HuH-7 (cell line): Measurements from ENCODE around the gene PPIL1.
"Not testable (repeated sequence)": the region's sequence is repeated elsewhere in the genome, so short reads cannot be mapped to it uniquely, and the experiment has no call there.

ENCODE experiments used
- DNase-seq: peaks from one replicate; pipeline ENCODE4 v3.0.0; 2011; ENCODE audit warnings: low spot score

PPIL1 gene

DNA sequence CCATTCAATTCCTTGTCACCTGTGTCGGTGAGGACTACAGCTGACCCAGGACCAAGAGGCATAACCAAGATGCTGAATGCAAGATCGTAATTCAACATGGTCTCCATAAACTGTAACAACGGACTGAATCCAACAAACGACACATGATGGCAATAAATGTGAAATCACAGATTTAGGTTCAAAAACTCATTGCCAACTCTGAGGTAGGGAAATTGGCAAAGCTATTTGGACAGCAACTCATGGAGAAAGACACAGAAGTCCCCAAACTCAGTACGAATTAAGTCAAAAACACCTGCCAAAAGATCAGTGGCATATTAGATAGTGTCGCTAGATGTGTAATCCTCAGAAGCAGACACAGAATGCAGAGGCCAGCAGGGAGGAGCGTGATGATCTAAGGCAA lies 60.4 kb downstream of the PPIL1 start:
- DNase-seq, result no peak

- no peak for DNase-seq
Measured at GRCh38 chr6:36813526-36813925, 61.1 kb downstream of the PPIL1 start.

GRCh38 chr6:36813047-36813446 lies 61.6 kb downstream of the PPIL1 start:
- DNase-seq, result not testable (repeated sequence)

GRCh38 chr6:36809941-36810803 lies 64.4 kb downstream of the PPIL1 start:
- DNase-seq, result peak; percentile 22

DNA sequence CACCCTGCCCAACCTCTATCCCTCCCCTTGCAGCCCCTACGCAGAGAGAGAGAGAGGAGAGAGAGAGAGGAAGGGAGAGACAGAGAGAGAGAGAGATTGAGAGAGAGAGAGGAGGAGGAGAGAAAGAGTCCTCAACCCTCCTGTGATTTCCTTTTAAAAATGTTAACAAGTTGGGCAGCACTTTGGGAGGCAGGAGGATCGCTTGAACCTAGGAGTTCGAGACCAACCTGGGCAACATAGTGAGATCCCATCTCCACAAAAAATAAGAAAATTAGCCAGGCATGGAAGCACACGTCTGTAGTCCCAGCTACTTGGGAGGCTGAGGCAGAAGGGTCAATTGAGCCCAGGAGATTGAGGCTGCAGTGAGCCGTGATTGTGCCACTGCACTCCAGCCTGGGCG lies 65.4 kb downstream of the PPIL1 start:
- DNase-seq, result no peak

GRCh38 chr6:36808634-36809033 lies 66.0 kb downstream of the PPIL1 start:
- DNase-seq, result no peak

GRCh38 chr6:36807750-36808149 lies 66.9 kb downstream of the PPIL1 start:
- DNase-seq, result no peak

- DNase-seq, result no peak
Measured at GRCh38 chr6:36807143-36807542, 67.5 kb downstream of the PPIL1 start.

DNA sequence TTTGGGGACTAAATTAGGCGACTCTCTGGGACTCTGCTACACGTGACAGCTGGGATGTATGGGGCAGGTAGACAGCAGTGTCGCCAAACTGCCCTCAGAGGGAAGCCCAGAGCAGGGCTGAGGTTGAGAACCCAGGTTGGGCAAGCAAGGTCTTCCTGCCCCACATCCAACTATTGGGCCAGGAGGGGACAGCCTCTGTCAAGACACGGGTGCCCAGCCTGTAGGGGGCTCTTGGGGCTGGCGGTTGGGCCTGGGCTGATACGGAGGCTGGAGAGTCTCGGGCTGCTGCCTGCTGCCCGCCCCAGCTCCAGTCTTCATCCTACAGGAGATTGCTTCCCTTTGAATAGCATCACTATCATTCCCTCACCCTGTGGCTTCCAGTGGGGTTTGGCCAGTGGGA lies 68.7 kb downstream of the PPIL1 start:
- no peak for DNase-seq

GRCh38 chr6:36805096-36805797 lies 69.4 kb downstream of the PPIL1 start:
- no peak for DNase-seq
